H9 (cell line): ENCODE results near the gene RBM33. TPM values are rescaled to one million over a fixed set of nuclear protein-coding genes. Genes with fewer than 3 reads are reported as not detected.

Experiments used
- DNase-seq: peaks from one replicate; pipeline ENCODE4 v3.0.0-alpha.2; 2017
- H2AFZ ChIP-seq: one replicate; pipeline ENCODE4 v1.6.1; 2013; ENCODE audit warnings: mild to moderate bottlenecking, low read length, control low read depth, moderate library complexity
- H2AK5ac ChIP-seq: 2 replicates; pipeline ENCODE4 v1.6.1; 2013; ENCODE audit warnings: low read length, control low read depth, mixed read lengths; ENCODE audit not compliant: insufficient read length
- H2BK120ac ChIP-seq: one replicate; pipeline ENCODE4 v1.6.1; 2013; ENCODE audit warnings: low read depth, mild to moderate bottlenecking, low read length, control low read depth, inconsistent platforms; ENCODE audit not compliant: poor library complexity, severe bottlenecking
- H2BK12ac ChIP-seq: 2 replicates; pipeline ENCODE4 v1.6.1; 2013; ENCODE audit warnings: low read length, control low read depth, mixed read lengths, low read depth; ENCODE audit not compliant: insufficient read length
- H2BK15ac ChIP-seq: 2 replicates; pipeline ENCODE4 v1.6.1; 2013; ENCODE audit warnings: low read depth, low read length, control low read depth
- H2BK20ac ChIP-seq: one replicate; pipeline ENCODE4 v1.6.1; 2013; ENCODE audit warnings: low read depth, mild to moderate bottlenecking, low read length, control low read depth, inconsistent platforms; ENCODE audit not compliant: poor library complexity, severe bottlenecking
- H2BK5ac ChIP-seq: 2 replicates; pipeline ENCODE4 v1.6.1; 2013; ENCODE audit warnings: low read length, control low read depth, mixed read lengths; ENCODE audit not compliant: insufficient read length
- H3K14ac ChIP-seq: 2 replicates; pipeline ENCODE4 v1.6.1; 2013; ENCODE audit warnings: low read length, control low read depth; ENCODE audit not compliant: insufficient read depth
- H3K18ac ChIP-seq: 2 replicates; pipeline ENCODE4 v1.6.1; 2013; ENCODE audit warnings: low read depth, mild to moderate bottlenecking, mixed read lengths, low read length, control low read depth; ENCODE audit not compliant: insufficient read length
- H3K23ac ChIP-seq: 2 replicates; pipeline ENCODE4 v1.6.1; 2013; ENCODE audit warnings: low read length, control low read depth, mixed read lengths, low read depth; ENCODE audit not compliant: insufficient read length
- H3K23me2 ChIP-seq: 2 replicates; pipeline ENCODE4 v1.6.1; 2013; ENCODE audit warnings: low read depth, mild to moderate bottlenecking, mixed read lengths, low read length, control low read depth; ENCODE audit not compliant: insufficient read length, poor library complexity, severe bottlenecking
- H3K27ac ChIP-seq: 2 replicates; pipeline ENCODE4 v1.5.1; 2013; ENCODE audit warnings: low read length, control low read depth, mixed read lengths, low read depth; ENCODE audit not compliant: insufficient read length
- H3K27me3 ChIP-seq: 2 replicates; pipeline ENCODE4 v1.6.1; 2013; ENCODE audit warnings: low read length, control low read depth, inconsistent platforms; ENCODE audit not compliant: insufficient read depth
- H3K4ac ChIP-seq: 2 replicates; pipeline ENCODE4 v1.6.1; 2013; ENCODE audit warnings: low read depth, mild to moderate bottlenecking, control low read depth, inconsistent platforms, low read length, moderate library complexity
- H3K4me1 ChIP-seq: 2 replicates; pipeline ENCODE4 v1.6.1; 2013; ENCODE audit warnings: low read length, control low read depth, inconsistent platforms; ENCODE audit not compliant: insufficient read depth
- H3K4me2 ChIP-seq: 2 replicates; pipeline ENCODE4 v1.6.1; 2013; ENCODE audit warnings: low read length, control low read depth, mixed read lengths; ENCODE audit not compliant: insufficient read length, insufficient read depth
- H3K56ac ChIP-seq: 2 replicates; pipeline ENCODE4 v1.6.1; 2013; ENCODE audit warnings: low read depth, mild to moderate bottlenecking, mixed read lengths, low read length, control low read depth; ENCODE audit not compliant: insufficient read length
- H3K79me1 ChIP-seq: 2 replicates; pipeline ENCODE4 v1.6.1; 2013; ENCODE audit warnings: low read depth, mild to moderate bottlenecking, moderate library complexity, low read length, control low read depth, inconsistent platforms; ENCODE audit not compliant: insufficient read depth, poor library complexity, severe bottlenecking
- H3K79me2 ChIP-seq: 2 replicates; pipeline ENCODE4 v1.6.1; 2013; ENCODE audit warnings: low read length, control low read depth, inconsistent platforms; ENCODE audit not compliant: insufficient read depth
- H3K9ac ChIP-seq: 2 replicates; pipeline ENCODE4 v1.6.1; 2013; ENCODE audit warnings: low read length, control low read depth, mixed read lengths; ENCODE audit not compliant: insufficient read length; ENCODE audit errors: extremely low read depth
- H3K9me3 ChIP-seq: one replicate; pipeline ENCODE4 v1.6.1; 2013; ENCODE audit warnings: low read depth, low read length, inconsistent platforms; ENCODE audit not compliant: control insufficient read depth
- H3T11ph ChIP-seq: one replicate; pipeline ENCODE4 v1.6.1; 2013; ENCODE audit warnings: mild to moderate bottlenecking, low read length, control low read depth, inconsistent platforms
- H4K20me1 ChIP-seq: one replicate; pipeline ENCODE4 v1.6.1; 2013; ENCODE audit not compliant: control insufficient read depth, insufficient read length, insufficient read depth
- H4K5ac ChIP-seq: 2 replicates; pipeline ENCODE4 v1.6.1; 2013; ENCODE audit warnings: low read depth, mild to moderate bottlenecking, mixed read lengths, low read length, control low read depth; ENCODE audit not compliant: insufficient read length
- H4K8ac ChIP-seq: replicated peaks from 2 replicates; pipeline ENCODE4 v1.6.1; 2013; ENCODE audit warnings: low read length, control low read depth, mixed read lengths, low read depth; ENCODE audit not compliant: insufficient read length
- H4K91ac ChIP-seq: 2 replicates; pipeline ENCODE4 v1.6.1; 2013; ENCODE audit warnings: low read depth, mild to moderate bottlenecking, moderate library complexity, mixed read lengths, low read length, control low read depth; ENCODE audit not compliant: insufficient read length
- H3K27ac Mint-ChIP-seq, 3 experiments: 2 replicates in 2 of 3; 3 replicates in 1 of 3; pipeline ENCODE4 v1.8.0; 2020 to 2021; ENCODE audit warnings: mixed read lengths in 3 of 3, mild to moderate bottlenecking in 1 of 3, moderate library complexity in 1 of 3
- H3K27me3 Mint-ChIP-seq: 2 replicates; pipeline ENCODE4 v1.8.0; 2021; ENCODE audit warnings: low read depth, mild to moderate bottlenecking, moderate library complexity, mixed read lengths
- H3K36me3 Mint-ChIP-seq, 3 experiments: 2 replicates in 2 of 3; 3 replicates in 1 of 3; pipeline ENCODE4 v1.8.0; 2020 to 2021; ENCODE audit warnings: low read depth in 3 of 3, mixed read lengths in 3 of 3; ENCODE audit not compliant: insufficient read depth in 1 of 3
- H3K4me1 Mint-ChIP-seq, 2 experiments: 2 replicates each; pipeline ENCODE4 v1.8.0; 2020; ENCODE audit warnings: mixed read lengths in 2 of 2
- H3K4me3 Mint-ChIP-seq, 2 experiments: 2 replicates in 1 of 2; 3 replicates in 1 of 2; pipeline ENCODE4 v1.8.0; 2020 to 2021; ENCODE audit warnings: mild to moderate bottlenecking in 2 of 2, mixed read lengths in 2 of 2, moderate library complexity in 1 of 2
- H3K9me3 Mint-ChIP-seq, 2 experiments: 2 replicates in 1 of 2; 3 replicates in 1 of 2; pipeline ENCODE4 v1.8.0; 2020; ENCODE audit warnings: mild to moderate bottlenecking in 2 of 2, mixed read lengths in 2 of 2, moderate library complexity in 1 of 2
- CTCF ChIP-seq: fragments of 200-600 bp; sonication (generic); conservative IDR thresholded peaks from 3 replicates; pipeline ENCODE4 v1.8.0; 2021; ENCODE audit warnings: antibody characterized with exemption, mild to moderate bottlenecking
- WGBS: extraction: QIAGEN DNeasy Blood & Tissue Kit; methylation state at CpG from one replicate; pipeline ENCODE4 v1.1.7; 2013; ENCODE audit warnings: missing lambda C conversion rate, low lambda C conversion rate, mixed read lengths; ENCODE audit not compliant: insufficient read length; ENCODE audit errors: extremely low coverage; 5-methylcytosine and 5-hydroxymethylcytosine counted together
- total RNA-seq: library from RNA; stranded (reverse); gene quantifications from 2 replicates; pipeline ENCODE4 v1.2.1, GENCODE V29; 2021

RBM33 gene
- total RNA-seq, 1 experiment from 2014 or later, result 71.3 TPM

- no peaks in the 10 kb centered on the region for H3K4me1 Mint-ChIP-seq
- Histone ChIP-seq H3T11ph (no peak overlapping the region), H2BK20ac (no peak overlapping the region), H3K23me2 (no peaks in the 10 kb centered on the region), H2BK5ac (no peak overlapping the region), H4K20me1 (no peaks in the 10 kb centered on the region), H4K8ac (no peak overlapping the region), H3K23ac (no peak overlapping the region), H2BK15ac (no peak overlapping the region), H3K9ac (no peak overlapping the region), H3K27me3 (no peaks in the 10 kb centered on the region), H4K91ac (no peak overlapping the region), H3K27ac (no peak overlapping the region), H2AFZ (no peak overlapping the region), H3K4ac (no peak overlapping the region), H4K5ac (no peak overlapping the region), H3K4me1 (no peaks in the 10 kb centered on the region), H2BK12ac (no peak overlapping the region), H3K4me2 (no peak overlapping the region), H3K79me1 (no peaks in the 10 kb centered on the region), H3K79me2 (no peaks in the 10 kb centered on the region), H2AK5ac (no peak overlapping the region), H3K56ac (no peak overlapping the region), H3K18ac (no peak overlapping the region), H2BK120ac (no peak overlapping the region), H3K9me3 (no peaks in the 10 kb centered on the region), H3K14ac (no peak overlapping the region)
- no peak overlapping the region for H3K4me3 Mint-ChIP-seq
- no peaks in the 10 kb centered on the region for H3K9me3 Mint-ChIP-seq
- no CpG with 5 or more reads among the region's 6 CpGs for WGBS
- TF ChIP-seq CTCF, result no peak
- no peak for DNase-seq
- no peaks in the 10 kb centered on the region; the same call in 1 of the 2 replicates for H3K27me3 Mint-ChIP-seq
- H3K27ac Mint-ChIP-seq, result no peak overlapping the region
- H3K36me3 Mint-ChIP-seq, result peaks cover 20 to 59% (median 56%) of the 10 kb centered on the region in 3 experiments; a peak in 6 of 7 replicates
These were observed 125.2 kb downstream of the RBM33 start for GRCh38 chr7:155769701-155770100.
